RWPE1 (cell line): ENCODE results near the gene TYMP.

Source experiments
- CTCF ChIA-PET: fragments of 350-600 bp; sonication (Branson Sonifier 250); formaldehyde crosslinking; extraction: SDS; loops from one replicate; lab custom pipeline; 2021; lab: Yijun Ruan, JAX
- POLR2A ChIA-PET: fragments of 400-600 bp; formaldehyde crosslinking; extraction: SDS; loops from one replicate; lab custom pipeline; 2020; ENCODE audit warnings: antibody characterized with exemption; ENCODE audit not compliant: low non-redundant PET; lab: Yijun Ruan, JAX
- DNase-seq: peaks from one replicate; pipeline ENCODE4 v3.0.0; 2012; ENCODE audit warnings: low spot score
- H3K27ac ChIP-seq: fragments of 450-650 bp; 2 replicates; pipeline ENCODE4 v1.5.1; 2017
- TF ChIP-seq, protein P1 (sequence below): fragments of 450-650 bp; conservative IDR thresholded peaks from 2 replicates; pipeline ENCODE4 v1.5.1; 2017; ENCODE audit warnings: low read depth, mild to moderate bottlenecking

Gene TYMP

DNA sequence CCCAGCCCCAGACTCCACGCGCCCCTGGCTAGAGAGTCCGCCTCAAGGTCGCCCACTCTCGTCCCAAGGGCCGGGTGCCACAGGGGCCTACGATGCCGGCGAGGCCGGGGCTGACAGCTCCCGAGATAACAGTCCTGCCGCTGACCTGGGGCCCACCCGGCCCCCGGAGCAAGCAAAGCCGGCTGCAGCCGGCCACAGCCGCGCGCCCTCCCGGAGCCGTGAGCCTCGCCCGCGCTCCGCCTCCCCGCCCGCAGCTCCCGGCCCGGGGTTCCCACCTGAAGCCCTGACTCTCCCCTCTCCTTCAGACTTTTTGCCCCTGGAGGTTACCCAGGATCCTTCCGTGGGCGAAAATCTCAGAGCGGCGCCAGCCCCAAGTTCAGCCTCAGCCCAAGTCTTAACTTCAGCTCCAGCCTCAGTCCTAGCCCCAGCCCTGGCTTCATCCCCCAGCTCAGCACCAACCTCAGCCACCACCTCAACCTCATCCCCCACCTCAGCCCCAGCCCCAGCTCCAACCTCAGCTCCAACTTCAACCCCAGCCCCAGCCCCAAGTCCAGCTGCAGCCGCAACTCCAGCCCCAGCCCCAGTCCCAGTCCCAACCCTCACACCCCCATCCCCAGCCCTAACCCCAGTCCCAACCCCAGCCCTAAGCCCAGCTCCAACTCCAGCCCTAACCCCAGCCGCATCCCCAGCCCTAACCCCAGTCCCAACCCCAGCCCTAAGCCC, 17.6 kb upstream of the TYMP start:
- no peak overlapping the region for H3K27ac ChIP-seq
- POLR2A ChIA-PET, result no interaction called here
- no peak for DNase-seq
- CTCF ChIA-PET, result interaction anchor here (1.1 kb wide), 1 partner anchor 16 kb away, joined by 3 read pairs; no protein-coding TSS in a partner anchor
- TF ChIP-seq, protein P1, sequence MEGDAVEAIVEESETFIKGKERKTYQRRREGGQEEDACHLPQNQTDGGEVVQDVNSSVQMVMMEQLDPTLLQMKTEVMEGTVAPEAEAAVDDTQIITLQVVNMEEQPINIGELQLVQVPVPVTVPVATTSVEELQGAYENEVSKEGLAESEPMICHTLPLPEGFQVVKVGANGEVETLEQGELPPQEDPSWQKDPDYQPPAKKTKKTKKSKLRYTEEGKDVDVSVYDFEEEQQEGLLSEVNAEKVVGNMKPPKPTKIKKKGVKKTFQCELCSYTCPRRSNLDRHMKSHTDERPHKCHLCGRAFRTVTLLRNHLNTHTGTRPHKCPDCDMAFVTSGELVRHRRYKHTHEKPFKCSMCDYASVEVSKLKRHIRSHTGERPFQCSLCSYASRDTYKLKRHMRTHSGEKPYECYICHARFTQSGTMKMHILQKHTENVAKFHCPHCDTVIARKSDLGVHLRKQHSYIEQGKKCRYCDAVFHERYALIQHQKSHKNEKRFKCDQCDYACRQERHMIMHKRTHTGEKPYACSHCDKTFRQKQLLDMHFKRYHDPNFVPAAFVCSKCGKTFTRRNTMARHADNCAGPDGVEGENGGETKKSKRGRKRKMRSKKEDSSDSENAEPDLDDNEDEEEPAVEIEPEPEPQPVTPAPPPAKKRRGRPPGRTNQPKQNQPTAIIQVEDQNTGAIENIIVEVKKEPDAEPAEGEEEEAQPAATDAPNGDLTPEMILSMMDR, result no peak

DNA sequence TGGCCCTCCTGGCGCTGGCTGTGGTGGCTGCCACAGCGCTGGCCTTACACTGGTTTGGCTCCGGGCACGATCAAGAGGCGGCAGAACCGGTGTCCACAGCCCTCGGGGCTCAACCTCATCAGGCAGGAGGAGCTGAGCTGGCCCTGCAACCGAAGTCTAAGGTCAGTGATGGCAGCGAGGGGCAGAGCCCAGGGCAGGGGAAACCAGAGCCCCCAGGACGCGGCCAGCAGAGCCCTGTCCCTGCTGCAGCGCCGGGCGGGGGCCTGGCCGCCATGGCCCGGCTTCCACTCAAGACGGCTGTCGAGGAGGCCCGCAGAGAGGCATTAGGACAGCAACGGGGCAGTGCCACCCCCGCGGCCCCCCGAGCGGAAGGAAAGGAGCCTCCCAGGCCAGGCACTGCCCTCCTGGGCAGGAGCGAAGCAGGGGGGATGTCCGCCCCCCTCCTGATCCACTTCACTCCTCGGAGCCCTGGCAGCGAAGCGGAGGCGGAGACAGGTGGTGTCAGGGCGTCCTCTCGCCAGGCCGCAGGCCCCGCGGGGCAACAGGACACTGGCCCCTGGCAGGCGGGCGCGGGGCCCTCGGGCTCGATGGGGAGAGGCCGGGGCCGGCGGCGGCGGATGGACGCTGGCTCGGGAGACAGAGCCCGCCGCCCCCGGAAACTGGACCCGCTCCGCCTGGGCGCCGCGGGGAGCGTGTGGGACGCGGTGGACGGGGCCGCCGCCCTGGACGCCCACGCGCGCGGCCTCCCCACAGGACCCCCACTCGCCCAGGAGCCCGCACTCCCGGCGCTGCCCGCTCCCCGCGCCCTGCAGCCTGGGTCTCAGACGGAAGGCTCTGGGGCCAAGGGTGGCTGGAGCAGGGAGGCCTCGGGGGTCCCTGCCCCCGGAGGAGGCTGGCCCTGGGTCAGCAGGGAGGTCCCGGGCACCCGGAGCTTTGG, 16.8 kb upstream of the TYMP start:
- 0 out of 2 replicates have a peak overlapping the region, but pooled peaks have one; percentile 13 for H3K27ac ChIP-seq
- no peak for DNase-seq
- TF ChIP-seq, protein P1, result no peak
- POLR2A ChIA-PET, result interaction anchor here (1.2 kb wide), 1 partner anchor 14 kb away, joined by 4 read pairs; no protein-coding TSS in a partner anchor
- CTCF ChIA-PET, result interaction anchor here (1.1 kb wide), 1 partner anchor 17 kb away, joined by 3 read pairs; no protein-coding TSS in a partner anchor

DNA sequence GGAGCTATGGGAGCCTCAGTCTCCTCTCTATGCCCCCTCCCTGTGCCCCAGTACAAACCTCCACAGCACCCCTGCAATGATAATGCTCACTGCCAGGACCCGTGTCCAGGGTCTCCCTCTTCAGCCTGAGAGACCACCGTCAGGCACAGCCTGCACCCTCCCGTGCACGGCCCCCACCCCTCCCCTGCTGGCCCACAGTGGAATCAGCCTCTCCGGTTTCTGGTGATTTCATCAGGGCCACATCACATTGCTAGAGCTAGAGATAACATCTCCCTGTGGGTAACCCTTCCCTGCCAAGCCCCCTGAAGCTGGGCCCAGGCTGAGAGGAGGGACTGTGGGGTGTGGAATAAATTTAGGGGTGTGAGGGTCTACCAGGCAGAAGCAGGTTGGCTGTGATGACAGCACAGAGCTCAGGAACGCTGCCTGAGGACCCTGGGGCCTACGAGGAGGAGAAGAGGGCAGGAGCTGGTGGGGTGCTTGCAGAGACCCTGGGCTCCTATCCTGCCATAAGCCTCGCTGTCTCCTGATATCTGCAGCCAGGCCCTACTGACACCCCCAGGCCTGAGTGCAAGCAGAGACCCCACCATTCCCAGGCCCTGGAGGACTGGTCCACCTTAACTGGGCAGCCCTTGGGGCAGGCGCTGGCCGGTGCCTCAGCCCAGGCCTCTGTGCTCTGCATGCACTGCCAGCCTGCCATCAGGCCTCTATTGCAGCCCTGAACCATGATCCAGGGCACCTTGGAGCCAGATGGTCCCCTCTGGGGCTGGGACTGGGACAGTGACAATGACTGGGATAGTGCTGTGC, 15.9 kb upstream of the TYMP start, which contains the start of gene KLHDC7B:
TSS of gene KLHDC7B (plus strand) at position 378 of the 804 bp plus-strand sequence. CDS start at position 723, 345 bp downstream.
- CTCF ChIA-PET, result no interaction called here
- TF ChIP-seq, protein P1, result no peak
- peak within 1 kb of the TSS; percentile 67 for H3K27ac ChIP-seq
- DNase-seq, result no peak
- POLR2A ChIA-PET, result interaction anchor here (1.2 kb wide), 1 partner anchor 14 kb away, joined by 4 read pairs; no protein-coding TSS in a partner anchor

- ChIA-PET POLR2A (no interaction called here), CTCF (interaction anchor here (1.0 kb wide), 1 partner anchor 19 kb away, joined by 3 read pairs; the partner anchor contains the start of gene SCO2)
- TF ChIP-seq, protein P1, result no peak
- no peak for DNase-seq
- peak overlapping the region; percentile 67 for H3K27ac ChIP-seq
Observed at GRCh38 chr22:50544746-50545253, 15.0 kb upstream of the TYMP start.

DNA sequence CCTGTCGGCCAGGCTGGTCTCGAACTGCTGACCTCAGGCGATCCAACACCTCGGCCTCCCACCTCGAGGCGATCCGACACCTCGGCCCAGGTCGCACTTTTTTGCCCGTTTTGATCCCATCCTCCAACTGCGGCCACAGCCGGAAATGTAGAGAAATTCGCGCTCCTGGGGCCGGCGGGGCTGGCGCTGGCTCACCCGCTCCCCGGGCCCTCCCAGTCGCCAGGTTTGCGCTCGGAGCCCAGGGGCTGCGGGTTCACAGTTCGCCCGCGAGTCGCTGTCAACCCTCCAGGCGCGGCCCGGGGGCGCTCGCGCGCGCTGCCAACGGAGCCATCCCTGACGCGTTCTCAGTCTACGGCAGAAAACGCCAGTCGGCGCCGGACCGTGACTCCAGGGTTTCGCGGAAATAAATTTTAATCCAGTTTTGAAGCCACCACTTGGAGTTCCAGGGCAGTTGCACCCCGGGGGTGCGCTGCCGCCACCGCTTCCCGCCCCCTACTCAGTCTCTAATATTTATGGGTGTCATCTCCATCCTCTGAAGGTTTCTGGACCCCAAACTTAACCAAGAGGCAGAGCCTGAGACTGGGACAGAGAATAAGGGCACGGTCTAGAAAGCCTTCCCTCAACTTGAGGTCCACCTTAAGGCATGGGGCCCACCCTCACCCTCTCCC, 14.4 kb upstream of the TYMP start:
- ChIA-PET POLR2A (no interaction called here), CTCF (interaction anchor here (1.0 kb wide), 1 partner anchor 18 kb away, joined by 3 read pairs; the partner anchor contains the start of gene SCO2)
- H3K27ac ChIP-seq, result peak overlapping the region; percentile 67
- no peak for DNase-seq
- TF ChIP-seq, protein P1, result peak; percentile 50
